GM11168 (cell line): ENCODE data around the gene VHLL.

Experiments
- in situ Hi-C: fragments of 300-500 bp; cut with MboI; formaldehyde crosslinking; loops from one replicate; pipeline ENCODE4 v1.12.0; 2022; ENCODE audit warnings: low sequenced_read_pairs; ENCODE audit not compliant: unreplicated experiment

Gene VHLL

DNA sequence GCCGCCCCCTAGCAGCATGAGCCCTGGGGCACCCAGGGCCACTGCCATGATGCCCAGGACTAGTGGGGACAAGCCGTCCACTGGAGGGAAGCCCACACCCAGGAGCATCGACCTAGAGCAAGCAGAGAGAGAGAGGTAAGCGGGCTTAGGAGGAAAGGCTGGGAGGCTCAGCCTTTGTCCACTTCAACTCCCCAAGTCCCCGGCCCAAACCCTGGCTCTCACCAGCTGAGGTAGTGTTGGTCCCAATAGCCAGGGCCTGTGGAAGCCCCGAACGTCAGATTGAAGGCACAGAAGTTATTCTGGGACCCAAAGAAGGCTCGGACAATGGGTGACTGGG is 6.0 kb downstream of the VHLL start:
- in situ Hi-C loops = no loop called here

DNA sequence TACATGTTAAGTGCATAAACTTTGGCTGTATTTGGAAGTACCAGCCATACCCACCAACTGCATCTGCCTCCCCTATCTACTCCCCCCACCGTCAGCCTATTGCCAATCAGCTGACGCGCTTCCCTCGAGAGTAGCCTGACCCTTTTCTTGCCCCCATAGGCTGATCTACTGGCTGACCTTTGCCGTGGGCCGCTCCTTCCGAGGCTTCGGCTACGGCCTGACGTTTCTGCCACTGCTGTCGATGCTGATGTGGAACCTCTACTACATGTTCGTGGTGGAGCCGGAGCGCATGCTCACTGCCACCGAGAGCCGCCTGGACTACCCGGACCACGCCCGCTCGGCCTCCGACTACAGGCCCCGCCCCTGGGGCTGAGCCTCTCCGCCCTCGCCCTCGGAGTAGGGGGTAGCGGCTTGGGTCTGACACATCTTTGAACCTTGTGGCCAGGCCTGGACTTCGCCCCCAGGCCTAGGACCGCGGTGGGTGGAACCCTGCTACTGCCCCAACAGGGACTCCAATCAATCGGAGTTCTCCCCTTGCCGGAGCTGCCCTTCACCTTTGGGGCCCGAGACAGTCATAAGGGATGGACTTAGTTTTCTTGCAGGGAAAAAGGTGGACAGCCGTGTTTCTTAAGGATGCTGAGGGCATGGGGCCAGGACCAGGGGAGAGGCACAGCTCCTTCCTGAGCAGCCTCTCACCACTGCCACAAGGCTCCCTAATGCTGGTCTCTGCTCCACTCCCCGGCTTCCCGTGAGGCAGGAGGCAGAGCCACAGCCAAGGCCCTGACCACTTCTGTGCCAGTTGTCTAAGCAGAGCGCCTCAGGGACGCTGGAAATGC is 7.7 kb downstream of the VHLL start:
- in situ Hi-C loops = no loop called here

DNA sequence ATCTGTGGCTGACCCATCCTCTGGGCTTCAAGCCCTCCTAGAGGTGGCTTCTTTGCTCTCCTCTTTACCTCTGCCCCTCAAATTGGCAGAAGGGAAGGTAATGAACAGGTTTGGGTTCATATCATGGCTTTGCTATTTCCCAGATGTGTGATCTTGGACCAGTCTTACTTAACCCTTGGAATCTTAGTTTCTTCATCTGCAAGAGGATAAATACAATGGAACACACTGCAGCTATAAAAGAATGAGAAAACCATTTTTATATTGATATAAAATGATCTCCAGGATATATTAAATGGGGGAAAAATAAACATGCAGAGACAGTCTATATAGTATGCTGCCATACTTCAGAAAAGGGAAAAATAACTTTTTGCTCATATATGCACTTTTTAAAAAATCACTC is 9.2 kb downstream of the VHLL start:
- in situ Hi-C loops = no loop called here

DNA sequence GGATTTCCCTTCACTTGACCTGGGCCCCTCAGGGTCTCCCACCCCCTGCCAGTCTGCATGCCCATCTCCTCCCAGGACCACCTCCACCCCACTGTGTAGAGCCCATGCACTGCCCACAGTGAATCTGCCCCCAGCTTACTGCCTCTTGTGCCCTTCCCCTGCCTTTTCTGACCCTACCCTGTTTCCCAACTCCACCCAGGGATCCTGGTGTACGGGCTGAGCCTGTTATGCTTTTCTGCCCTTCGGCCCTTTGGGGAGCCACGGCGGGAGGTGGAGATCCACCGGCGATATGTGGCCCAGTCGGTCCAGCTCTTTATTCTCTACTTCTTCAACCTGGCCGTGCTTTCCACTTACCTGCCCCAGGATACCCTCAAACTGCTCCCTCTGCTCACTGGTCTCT is 13.0 kb downstream of the VHLL start:
- in situ Hi-C loops = no loop called here

DNA sequence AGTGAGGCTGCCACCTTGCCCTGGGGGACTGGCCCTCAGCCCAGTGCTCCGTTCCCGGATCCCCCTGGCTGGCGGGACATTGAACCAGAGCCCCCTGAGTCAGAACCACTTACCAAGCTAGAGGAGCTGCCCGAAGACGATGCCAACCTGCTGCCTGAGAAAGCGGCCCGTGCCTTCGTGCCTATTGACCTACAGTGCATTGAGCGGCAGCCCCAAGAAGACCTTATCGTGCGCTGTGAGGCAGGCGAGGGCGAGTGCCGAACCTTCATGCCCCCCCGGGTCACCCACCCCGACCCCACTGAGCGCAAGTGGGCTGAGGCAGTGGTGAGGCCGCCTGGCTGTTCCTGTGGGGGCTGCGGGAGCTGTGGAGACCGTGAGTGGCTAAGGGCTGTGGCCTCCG is 13.7 kb downstream of the VHLL start:
- in situ Hi-C loops = no loop called here

DNA sequence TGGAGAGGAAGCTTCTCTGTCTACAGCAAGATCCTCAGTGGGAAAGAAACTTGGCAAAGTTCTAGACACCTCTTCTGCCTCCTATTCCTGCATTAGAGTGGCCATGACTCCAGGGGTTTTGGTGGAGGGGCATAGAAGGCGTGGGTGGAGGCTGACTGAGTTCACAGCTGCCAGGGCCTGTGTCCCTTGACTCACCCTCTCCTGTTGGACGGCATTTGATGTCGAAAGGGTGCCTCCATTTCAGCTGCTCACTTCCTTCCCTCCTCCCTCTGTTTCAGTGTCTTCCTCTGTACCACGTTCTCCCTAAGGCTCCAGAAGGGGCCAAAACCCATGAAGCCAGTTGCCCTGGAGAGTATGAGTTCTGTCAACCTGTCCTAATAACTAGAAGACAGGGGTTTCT is 14.3 kb downstream of the VHLL start:
- in situ Hi-C loops = no loop called here

DNA sequence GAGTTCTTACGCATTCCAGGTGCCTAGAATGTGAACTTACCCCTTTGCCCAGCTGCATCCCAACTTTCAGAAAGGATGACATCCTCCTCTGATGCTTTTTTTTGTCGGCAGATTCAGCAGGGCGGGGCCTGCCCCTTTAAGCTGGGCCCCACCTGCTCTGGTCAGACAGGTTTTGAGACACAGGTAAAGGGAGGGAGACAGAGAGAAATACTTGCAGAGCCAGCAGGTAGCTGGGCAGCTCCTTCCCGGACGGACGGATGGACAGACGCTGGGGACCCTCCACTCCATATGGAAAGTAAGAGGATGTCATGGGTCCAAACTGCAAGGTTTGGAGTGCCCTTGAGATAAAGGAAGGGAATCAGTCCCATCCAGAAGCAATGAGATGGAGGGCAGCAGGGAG is 15.0 kb downstream of the VHLL start, which contains the start of gene TMEM79:
TMEM79 (plus strand) TSS at position 214 of the 400 bp plus-strand sequence. CDS start 902 bp downstream, outside the sequence.
- in situ Hi-C loops = no loop called here

DNA sequence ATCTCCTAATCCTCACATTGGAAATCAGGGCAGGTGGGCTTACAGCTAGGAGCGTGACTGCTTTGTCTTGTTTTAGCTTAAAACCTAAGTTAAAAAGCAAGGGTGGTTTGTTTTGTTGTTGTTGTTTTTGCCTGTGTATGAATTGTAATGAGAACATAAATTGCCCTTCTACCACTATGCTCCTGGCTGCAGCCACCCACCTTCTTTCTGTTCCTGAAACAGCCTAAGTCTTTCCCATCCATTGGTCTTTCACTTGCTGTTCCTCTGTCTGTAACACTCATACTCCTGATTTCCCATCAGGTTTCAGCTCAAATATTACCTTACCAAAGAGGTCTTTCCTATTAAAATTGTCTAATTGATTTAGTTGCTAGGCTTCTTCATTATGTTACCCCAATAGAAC is 15.6 kb downstream of the VHLL start:
- in situ Hi-C loops = no loop called here

DNA sequence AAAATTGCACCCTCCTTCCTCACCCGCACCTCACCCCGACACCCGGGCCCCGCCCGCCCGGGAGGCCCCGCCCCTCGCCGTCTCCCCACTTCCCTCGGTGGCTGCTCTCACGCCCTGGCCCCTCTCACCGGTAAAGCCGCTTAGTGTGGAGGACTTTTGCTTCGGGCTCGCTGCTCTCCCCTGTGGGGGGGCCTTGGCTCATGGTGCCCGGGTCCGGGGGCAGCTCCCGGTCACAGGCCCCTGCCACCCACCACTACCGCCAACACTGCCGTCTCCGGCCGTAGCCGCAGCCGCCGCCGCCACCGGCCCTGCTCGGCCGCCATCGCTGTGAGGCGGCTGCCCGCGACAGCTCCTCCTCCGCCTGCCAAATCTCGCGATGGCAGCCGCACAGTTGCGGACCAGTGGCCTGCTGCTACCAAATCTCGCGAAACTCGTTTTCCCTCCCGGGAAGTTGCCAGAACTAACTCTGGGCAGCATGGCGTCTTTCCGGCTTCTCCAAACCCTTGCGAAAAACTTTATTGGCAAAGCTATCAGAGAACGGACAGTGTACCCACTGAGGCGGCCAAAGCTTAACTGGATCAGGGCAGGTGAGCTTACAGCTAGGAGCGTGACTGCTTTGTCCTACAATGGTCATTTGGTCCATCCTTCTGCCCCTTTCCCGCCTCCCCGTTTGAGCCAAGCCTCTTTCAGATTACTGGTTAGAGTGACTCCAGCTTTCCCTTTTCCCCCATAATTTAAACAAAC is 16.5 kb downstream of the VHLL start, which contains the start of gene SMG5:
SMG5 (minus strand) TSS at position 347 of the 744 bp plus-strand sequence; CDS start at position 202, 145 bp downstream.
- in situ Hi-C loops = no loop called here

DNA sequence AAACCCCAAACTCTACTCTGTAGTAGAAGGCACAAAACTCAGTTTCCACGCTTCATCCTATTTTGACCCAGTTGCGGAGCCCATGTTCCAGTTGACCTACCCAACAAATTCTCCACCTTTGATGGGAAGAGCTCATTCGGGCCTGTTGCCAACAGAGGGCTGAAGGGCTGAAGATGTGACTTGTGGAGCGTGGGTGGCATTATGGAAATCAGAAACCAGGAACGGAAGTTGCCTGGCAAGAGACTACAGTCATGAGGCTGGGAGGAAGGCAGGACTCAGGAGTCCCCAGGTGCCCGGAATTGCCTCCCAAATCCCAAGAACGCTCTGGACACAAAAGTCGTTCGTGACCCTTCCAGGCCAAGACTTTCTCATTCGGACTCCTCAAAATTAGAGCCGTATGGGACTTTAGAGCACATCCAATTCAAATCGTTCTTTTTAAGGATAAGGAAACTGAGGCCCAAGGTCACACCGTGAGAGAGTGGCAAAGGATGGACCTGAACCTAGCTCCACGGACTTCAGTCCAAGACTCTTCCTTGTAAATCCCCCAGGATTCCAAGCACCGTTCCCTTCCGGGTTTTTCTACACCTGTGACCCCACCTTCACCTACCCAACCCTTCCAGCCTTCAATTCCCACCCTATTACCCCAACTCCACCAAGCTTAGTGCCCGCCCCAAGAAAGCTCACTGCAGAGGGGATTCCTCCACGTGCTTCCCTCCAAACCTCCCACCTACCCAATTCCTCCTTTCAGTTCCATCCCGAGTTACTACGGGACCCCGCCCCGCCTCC is 17.2 kb downstream of the VHLL start:
- in situ Hi-C loops = no loop called here

DNA sequence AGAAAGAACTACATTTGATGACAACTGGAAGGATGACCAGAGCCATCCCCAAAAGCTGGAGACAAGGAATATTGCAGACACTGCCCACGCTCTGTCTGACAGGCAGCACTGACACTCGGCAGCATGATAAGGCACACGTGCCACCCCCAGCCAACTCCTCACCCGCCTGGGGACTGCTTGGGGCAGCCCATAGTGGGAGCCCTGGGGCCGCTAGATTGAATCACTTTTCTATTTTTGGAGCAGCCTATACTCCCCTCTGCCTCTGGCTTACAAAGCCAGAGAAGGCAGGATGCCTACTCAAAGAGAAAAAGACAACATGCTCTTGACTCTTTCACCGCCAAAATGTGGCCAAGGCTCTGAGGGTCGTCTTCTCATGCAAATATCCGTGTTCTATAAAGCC is 17.8 kb downstream of the VHLL start:
- in situ Hi-C loops = no loop called here

DNA sequence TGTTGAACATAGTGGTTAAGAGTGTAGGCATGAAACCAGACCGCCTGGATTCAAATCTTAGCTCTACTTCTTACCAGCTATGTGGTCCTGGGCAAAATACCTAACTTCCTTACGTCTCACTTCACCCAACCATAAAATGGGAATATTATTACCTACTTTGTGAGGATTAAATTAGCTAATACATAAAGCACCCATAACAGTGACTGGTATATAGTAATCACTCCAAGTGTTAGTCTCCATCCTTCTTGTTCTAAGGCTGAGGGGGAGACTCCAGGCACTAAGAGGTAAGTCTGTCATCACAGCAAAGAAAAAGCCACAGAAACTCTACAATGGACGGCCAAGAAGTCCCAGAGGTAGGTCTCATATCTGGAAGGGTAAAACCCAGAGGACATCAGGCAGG is 19.3 kb downstream of the VHLL start:
- in situ Hi-C loops = no loop called here

DNA sequence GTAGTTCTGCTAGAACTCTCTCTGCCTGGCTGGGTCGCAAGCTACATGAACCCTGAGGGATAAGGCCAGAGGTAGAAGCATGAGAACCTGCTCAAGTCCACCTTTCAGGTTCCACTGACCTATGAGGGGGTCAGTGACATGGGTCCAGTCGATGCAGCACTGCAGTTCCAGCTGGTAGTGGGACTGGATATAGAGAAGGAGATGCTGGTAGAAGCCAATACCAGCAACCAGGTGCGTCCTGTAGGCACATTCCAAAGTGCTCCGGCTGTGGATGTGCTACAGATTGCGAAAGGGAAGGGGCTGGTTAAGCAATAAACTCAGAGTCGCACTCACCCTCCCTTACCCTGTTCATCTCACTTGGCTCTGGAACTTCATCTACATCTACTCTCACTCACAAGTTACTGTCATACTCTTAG is 22.1 kb downstream of the VHLL start:
- in situ Hi-C loops = no loop called here

DNA sequence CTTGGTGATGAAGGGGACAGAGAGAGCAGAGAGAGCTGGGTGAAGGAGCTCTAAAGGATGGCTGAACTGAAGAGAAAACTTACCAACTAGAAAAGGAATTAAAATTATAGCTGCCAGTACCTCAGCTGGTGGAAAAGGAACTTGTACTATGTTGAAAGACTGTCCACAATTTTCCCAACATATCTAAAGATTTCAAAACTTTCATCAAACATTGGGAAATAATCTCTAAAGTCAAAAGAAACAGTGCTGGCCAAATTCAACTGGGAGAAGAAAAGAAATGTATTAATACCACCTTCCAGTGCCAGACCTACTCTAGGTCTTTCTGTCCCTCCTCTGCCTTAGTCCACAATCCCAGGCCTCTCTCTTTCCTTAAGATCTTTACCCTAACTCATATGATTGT is 22.6 kb downstream of the VHLL start:
- in situ Hi-C loops = no loop called here

DNA sequence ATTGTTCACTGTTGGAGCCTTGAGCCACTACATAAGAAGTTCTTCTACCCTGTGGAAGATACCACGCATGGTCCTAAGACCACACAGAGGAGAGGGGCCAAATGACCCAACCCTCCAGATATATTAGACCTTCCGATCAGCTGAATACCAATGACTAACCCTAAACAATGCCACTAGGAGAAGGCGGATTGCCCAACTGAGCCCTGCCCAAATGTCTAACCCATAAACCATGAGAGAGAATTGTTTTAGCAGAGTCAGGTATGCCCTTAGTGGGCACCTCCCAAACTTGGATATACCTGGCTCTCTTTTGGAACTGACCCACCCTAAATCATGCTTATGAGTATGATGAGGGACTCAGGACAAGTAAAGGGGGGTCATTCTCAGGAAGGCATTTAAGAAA is 28.8 kb downstream of the VHLL start:
- in situ Hi-C loops = no loop called here

DNA sequence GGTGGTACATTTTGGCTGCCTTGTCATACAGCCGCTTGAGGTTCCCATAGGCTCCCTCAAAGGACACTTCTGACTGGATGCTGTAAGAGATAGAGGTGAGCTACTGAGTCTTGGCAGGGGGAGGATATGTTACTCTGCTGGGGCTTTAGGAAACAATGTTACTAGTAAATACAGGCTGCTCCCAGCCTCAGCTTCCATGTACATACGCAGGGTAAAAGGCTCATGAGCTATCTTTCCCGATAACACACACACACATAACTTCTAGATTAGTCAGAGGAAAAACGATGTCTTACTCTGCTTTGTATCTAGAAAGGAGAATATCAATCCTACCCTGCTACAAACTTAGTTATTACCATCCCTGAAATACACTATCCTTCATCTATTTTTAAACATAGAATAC is 30.8 kb downstream of the VHLL start:
- in situ Hi-C loops = no loop called here

DNA sequence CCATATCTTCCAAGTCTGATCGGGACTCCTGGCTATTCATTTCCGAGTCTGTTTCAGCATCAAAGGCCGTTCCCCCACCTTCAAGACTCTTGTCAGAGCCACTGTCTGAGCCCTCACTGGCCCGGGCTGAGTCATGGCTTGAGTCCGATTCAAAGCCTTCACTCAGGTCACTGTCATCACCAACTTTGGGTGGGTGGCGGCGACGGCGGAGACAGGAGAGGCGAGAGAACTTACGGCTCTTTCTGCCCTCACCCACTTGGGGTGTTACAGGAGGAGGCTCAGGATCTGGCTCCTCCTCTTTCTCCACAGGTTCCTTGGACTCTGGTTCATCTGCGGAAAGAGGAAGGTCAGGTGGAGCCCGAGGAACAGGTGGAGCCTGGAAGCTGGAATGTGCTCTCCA is 33.1 kb downstream of the VHLL start:
- in situ Hi-C loops = no loop called here

DNA sequence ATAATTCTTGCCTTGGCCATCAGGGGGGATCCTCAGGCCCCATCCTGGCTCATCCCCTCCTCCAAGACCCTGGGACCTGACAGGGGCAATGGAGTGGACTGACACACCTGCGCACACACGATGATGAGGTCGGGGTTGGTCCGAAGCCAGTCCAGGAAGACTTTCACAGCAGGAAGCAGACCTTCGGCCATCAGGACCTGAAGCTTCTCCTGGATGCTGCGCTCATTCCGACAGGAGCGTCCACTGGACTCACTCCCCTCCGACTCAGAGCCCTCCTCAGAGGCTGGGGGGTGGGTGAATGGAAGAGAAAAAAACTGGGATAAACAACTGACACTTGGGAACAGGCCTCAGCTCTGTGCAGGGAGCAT is 35.8 kb downstream of the VHLL start:
- in situ Hi-C loops = no loop called here

DNA sequence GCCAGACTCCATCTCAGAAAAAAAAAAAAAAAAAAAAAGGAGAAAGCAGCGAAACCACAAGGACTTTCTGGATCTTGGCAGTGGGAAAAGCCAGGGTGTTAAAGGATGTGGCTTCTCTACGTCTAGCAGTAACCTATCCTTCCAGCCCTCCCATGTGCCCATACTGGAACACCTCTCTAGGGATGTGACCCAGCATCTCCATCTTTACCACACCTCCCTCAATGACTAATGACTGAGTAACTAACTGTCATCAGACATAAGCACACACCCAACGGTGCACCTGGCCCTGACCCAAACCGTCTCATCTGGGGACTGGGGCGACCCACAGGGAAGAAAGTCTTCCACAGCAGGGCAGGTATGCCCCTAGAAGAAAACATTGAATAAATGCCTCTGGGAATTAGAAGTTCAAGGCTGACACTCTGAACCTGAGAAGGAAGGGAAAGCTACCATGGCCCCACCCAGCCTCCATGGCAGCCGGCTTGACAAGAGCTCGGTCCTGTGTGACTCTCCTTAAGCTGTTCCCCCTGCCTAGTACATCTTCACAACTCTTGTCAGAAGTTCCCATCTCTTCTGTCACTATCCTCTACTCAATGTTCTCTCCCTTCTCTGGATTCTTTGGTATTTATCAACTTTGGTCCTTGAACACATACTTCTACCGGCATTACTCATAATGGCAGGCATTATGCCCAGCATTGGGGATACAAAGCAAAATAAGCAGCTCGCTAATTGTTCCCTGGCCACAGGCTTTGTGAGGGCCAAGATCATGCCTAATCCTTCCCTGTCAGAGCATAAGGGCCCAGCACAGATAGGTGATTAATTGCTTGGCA is 36.4 kb downstream of the VHLL start:
- in situ Hi-C loops = no loop called here

DNA sequence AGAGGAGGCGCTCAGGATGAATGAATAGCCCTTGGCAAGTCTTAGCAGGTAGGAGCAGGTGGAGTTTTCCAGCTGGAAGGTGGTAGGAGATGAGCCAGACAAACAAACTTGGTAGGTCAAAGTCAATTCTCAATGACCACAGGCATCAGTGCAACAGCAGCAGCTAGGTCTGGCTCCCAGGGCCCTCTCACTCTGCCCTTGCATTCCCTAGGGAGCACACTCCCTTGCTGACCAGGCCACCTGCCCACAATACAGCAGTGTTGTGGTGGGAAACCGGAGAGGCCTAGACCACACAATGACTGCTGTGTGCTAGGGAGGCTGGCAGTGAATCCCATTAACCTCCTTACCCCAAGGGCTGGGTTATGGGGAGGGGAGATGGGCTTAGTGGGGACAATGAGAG is 38.2 kb downstream of the VHLL start:
- in situ Hi-C loops = no loop called here
